ENCODE data around the gene TMCC1. TPM values are rescaled to one million over a fixed set of nuclear protein-coding genes. Genes with fewer than 3 reads are reported as not detected.

The TMCC1 gene
- total RNA-seq, 1 donor from 2014 or later: 28.0 TPM

- TF ChIP-seq CTCF (IDR thresholded peaks at IDR 0.05; ENCODE audit: insufficient read depth, low read length, poor library complexity, severe bottlenecking): no peak
- no peak for DNase-seq (ENCODE audit: low read depth)
- peaks cover 1% of the 10 kb centered on the region for H3K36me3 ChIP-seq (ENCODE audit: control insufficient read depth, insufficient read depth, low read length)
- H3K27me3 ChIP-seq (ENCODE audit: control insufficient read depth, insufficient read depth, low read length): no peaks in the 10 kb centered on the region
- H3K4me3 ChIP-seq (ENCODE audit: low read depth, low read length): no peak overlapping the region
Observed at GRCh38 chr3:129820587-129820986, 72.9 kb downstream of the TMCC1 start.

- TF ChIP-seq CTCF (IDR thresholded peaks at IDR 0.05; ENCODE audit: insufficient read depth, low read length, poor library complexity, severe bottlenecking): no peak
- DNase-seq (ENCODE audit: low read depth): no peak
Observed at GRCh38 chr3:129812589-129812988, 80.9 kb downstream of the TMCC1 start.

GRCh38 chr3:129809297-129809696 lies 84.2 kb downstream of the TMCC1 start:
- no peaks in the 10 kb centered on the region for H3K36me3 ChIP-seq (ENCODE audit: control insufficient read depth, insufficient read depth, low read length)
- no peaks in the 10 kb centered on the region for H3K27me3 ChIP-seq (ENCODE audit: control insufficient read depth, insufficient read depth, low read length)
- H3K4me3 ChIP-seq (ENCODE audit: low read depth, low read length): no peak overlapping the region
- DNase-seq (ENCODE audit: low read depth): no peak
- no peak for TF ChIP-seq CTCF (IDR thresholded peaks at IDR 0.05; ENCODE audit: insufficient read depth, low read length, poor library complexity, severe bottlenecking)

More at GRCh38 chr3:129812589-129812988, 80.9 kb downstream of the TMCC1 start:
- H3K36me3 ChIP-seq (ENCODE audit: control insufficient read depth, insufficient read depth, low read length): no peaks in the 10 kb centered on the region
- no peaks in the 10 kb centered on the region for H3K27me3 ChIP-seq (ENCODE audit: control insufficient read depth, insufficient read depth, low read length)
- no peak overlapping the region for H3K4me3 ChIP-seq (ENCODE audit: low read depth, low read length)

- H3K36me3 ChIP-seq (ENCODE audit: control insufficient read depth, insufficient read depth, low read length): no peaks in the 10 kb centered on the region
- no peak for DNase-seq (ENCODE audit: low read depth)
- no peak overlapping the region for H3K4me3 ChIP-seq (ENCODE audit: low read depth, low read length)
- H3K27me3 ChIP-seq (ENCODE audit: control insufficient read depth, insufficient read depth, low read length): no peaks in the 10 kb centered on the region
- TF ChIP-seq CTCF (IDR thresholded peaks at IDR 0.05; ENCODE audit: insufficient read depth, low read length, poor library complexity, severe bottlenecking): no peak
Observed at GRCh38 chr3:129796146-129796545, 97.4 kb downstream of the TMCC1 start.

- H3K36me3 ChIP-seq (ENCODE audit: control insufficient read depth, insufficient read depth, low read length): no peaks in the 10 kb centered on the region
- TF ChIP-seq CTCF (IDR thresholded peaks at IDR 0.05; ENCODE audit: insufficient read depth, low read length, poor library complexity, severe bottlenecking): no peak
- DNase-seq (ENCODE audit: low read depth): peak; percentile 84
Observed at GRCh38 chr3:129795186-129796010, 98.1 kb downstream of the TMCC1 start.

More at GRCh38 chr3:129795186-129796010, 98.1 kb downstream of the TMCC1 start:
- no peak overlapping the region for H3K4me3 ChIP-seq (ENCODE audit: low read depth, low read length)
- no peaks in the 10 kb centered on the region for H3K27me3 ChIP-seq (ENCODE audit: control insufficient read depth, insufficient read depth, low read length)
